Body of pancreas (tissue), 4 donors: ENCODE data around the gene NMRK2. TPM values are rescaled to one million over a fixed set of nuclear protein-coding genes. Genes with fewer than 3 reads are reported as not detected.
"Not testable (repeated sequence)": the region's sequence is repeated elsewhere in the genome, so short reads cannot be mapped to it uniquely, and the experiment has no call there.

Source experiments
- ATAC-seq: fragments of 150-250 bp; one replicate; pipeline ENCODE4 v1.9.1; 2016
- DNase-seq, 4 donors: peaks; one replicate each; pipeline ENCODE4 v3.0.0-alpha.2; 2019
- H3K27ac ChIP-seq, 4 donors: fragments of 200-600 bp; sonication (generic); 1 replicate in 3 of 4; 2 replicates in 1 of 4; pipeline versions ENCODE4 v1.5.1 to v1.6.1; 2016 to 2019; ENCODE audit warnings: mild to moderate bottlenecking in 1 of 4, mixed read lengths in 1 of 4, moderate library complexity in 1 of 4
- H3K27me3 ChIP-seq, 2 donors: fragments of 200-600 bp; sonication (generic); one replicate each; pipeline ENCODE4 v1.6.0; 2016; ENCODE audit warnings: mild to moderate bottlenecking in 1 of 2
- H3K36me3 ChIP-seq, 2 donors: fragments of 200-600 bp; sonication (generic); replicated peaks in 1 of 2; 2 replicates each; pipeline ENCODE4 v1.5.1; 2016; ENCODE audit warnings: low read depth in 2 of 2; ENCODE audit not compliant: insufficient read depth in 1 of 2
- H3K4me1 ChIP-seq: fragments of 200-600 bp; sonication (generic); one replicate; pipeline ENCODE4 v1.6.0; 2016
- H3K4me3 ChIP-seq, 2 donors: fragments of 200-600 bp; sonication (generic); 1 replicate in 1 of 2; 2 replicates in 1 of 2; pipeline ENCODE4 v1.5.1; 2016 to 2019
- H3K9me3 ChIP-seq, 3 donors: fragments of 200-600 bp; sonication (generic); 1 replicate in 2 of 3; 2 replicates in 1 of 3; pipeline ENCODE4 v1.5.1; 2016
- CTCF ChIP-seq, 7 experiments: fragments of 450-650 bp in 4 of 7; fragments of 200-600 bp in 3 of 7; sonication (generic) in 3 of 7; IDR thresholded peaks; one replicate each; pipeline ENCODE4 v1.5.1; 2016 to 2019; ENCODE audit warnings: antibody characterized with exemption in 7 of 7
- POLR2A ChIP-seq, 3 donors: fragments of 450-650 bp; IDR thresholded peaks; one replicate each; pipeline ENCODE4 v1.6.1; 2016; ENCODE audit warnings: antibody characterized with exemption in 3 of 3, mild to moderate bottlenecking in 2 of 3
- WGBS, 2 donors: methylation state at CpG; one replicate each; pipeline ENCODE4 v1.1.5; 2017; 5-methylcytosine and 5-hydroxymethylcytosine counted together
- intact Hi-C: fragments of 100-400 bp; cut with DNase I; formaldehyde crosslinking; loops from one replicate; pipeline ENCODE4 v1.15.1; 2023
- total RNA-seq, 2 donors: library from RNA; depleted of rRNA; stranded (reverse); fragments of >200 nt; gene quantifications; one replicate each; pipeline ENCODE4 v1.1.0, GENCODE V29; 2016

NMRK2 gene
- total RNA-seq: not detected

DNA sequence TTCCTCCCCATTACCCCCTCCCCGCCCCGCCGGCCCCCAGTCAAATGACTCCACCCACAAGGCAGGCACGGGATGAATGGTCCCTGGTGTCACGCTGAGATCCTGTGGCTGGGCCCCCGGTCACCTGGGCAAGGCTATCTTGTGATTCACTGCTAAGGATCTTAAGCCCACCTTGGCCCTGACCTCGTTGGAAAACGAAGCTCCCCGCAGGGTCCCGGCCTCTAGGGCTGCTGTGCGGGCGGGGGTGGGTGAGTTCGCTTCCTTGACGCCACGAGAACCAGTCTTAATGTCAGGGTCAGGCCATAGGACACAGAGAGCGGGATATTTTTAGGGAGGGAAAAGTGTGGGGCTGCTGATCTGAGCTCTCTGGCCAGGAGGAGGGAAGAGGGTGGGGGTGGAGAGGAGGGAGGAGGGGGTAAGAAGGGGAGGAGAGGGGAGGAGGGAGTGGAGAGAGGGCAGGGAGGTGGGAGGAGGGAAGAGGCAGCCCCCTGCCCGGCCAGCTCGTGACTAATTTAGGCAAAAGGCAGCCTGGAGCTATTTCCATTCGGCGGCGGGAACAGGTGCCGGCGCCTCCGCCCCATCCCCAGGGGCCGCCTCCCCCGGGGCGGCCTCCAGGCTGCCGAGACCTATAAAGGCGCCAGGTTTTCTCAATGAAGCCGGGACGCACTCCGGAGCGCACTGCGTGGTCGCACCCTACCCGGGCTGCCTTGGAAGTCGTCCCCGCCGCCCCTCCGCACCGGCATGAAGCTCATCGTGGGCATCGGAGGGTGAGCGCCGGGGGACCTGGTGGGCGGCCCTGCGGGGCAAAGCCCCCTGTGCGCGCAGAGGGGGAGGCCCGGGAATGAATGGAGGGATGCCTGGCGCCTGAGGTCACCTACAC, at the start of gene NMRK2:
NMRK2 (plus strand) TSS at position 139 of the 880 bp plus-strand sequence; CDS start at position 742, 603 bp downstream.
- WGBS, 2 donors: 7 to 10% methylated on average over 12 to 51 of the region's 51 CpGs
- no peaks in the 10 kb centered on the region for H3K9me3 ChIP-seq
- no peak for ATAC-seq
- no peaks in the 10 kb centered on the region for H3K27me3 ChIP-seq
- no peak for DNase-seq
- TF ChIP-seq CTCF (IDR thresholded peaks at IDR 0.05): no peak
- TF ChIP-seq POLR2A (IDR thresholded peaks at IDR 0.05): no peak
- no peak within 1 kb of the TSS for H3K4me3 ChIP-seq
- H3K27ac ChIP-seq: no peak within 1 kb of the TSS
- H3K36me3 ChIP-seq: no peaks in the 10 kb centered on the region
- intact Hi-C loops: no loop called here
- H3K4me1 ChIP-seq: peaks cover 12% of the 10 kb centered on the region

- WGBS, 2 donors: 52 to 73% methylated on average over 6 to 17 of the region's 17 CpGs
- Histone ChIP-seq H3K36me3 (no peaks in the 10 kb centered on the region), H3K27ac (no peak overlapping the region), H3K9me3 (no peaks in the 10 kb centered on the region), H3K4me1 (no peaks in the 10 kb centered on the region), H3K27me3 (no peaks in the 10 kb centered on the region), H3K4me3 (no peak overlapping the region)
- ATAC-seq (no peak), DNase-seq (no peak)
- intact Hi-C loops: no loop called here
- TF ChIP-seq POLR2A (IDR thresholded peaks at IDR 0.05) (no peak), CTCF (IDR thresholded peaks at IDR 0.05) (no peak)
These were observed 42.3 kb upstream of the NMRK2 start for GRCh38 chr19:3890591-3890990.

DNA sequence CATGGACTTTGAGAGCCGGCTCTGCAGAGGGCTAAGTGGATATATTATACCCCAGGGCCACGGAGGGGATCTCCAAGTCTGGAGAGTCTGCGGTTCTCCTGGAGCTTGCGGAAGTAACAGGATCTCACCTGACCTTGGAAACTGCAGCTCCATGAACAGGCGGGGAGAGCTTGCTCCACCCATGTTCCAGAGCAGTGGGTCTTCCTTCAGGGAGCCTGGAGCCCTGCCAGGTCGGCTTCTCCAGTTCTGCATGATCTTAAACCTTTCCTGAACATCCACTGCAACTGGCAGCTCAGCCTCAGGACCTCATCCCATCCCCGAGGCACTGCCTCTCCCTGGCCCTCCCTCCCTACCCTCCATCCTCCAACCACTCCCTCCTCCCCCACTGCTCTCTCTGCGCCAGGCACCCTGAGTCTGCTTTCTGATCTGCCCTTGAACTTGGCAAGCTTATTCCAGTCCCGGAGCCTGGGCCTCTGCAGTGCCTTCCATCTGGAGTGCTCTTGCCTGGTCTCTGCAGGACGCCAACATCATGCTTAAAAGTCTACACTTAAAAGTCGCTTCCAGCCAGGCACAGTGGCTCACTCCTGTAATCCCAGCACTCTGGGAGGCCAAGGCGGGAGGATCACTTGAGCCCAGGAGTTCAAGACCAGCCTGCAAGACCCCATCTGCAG, 39.2 kb upstream of the NMRK2 start:
- ATAC-seq (no peak), DNase-seq (no peak)
- 39 to 57% methylated on average over 6 to 11 of the region's 12 CpGs for WGBS, 2 donors

GRCh38 chr19:3894959-3895358, 37.9 kb upstream of the NMRK2 start:
- H3K36me3 ChIP-seq, H3K27me3 ChIP-seq, H3K9me3 ChIP-seq, DNase-seq, intact Hi-C loops, H3K27ac ChIP-seq, ATAC-seq, H3K4me3 ChIP-seq, H3K4me1 ChIP-seq: not testable (repeated sequence)
- 70 to 80% methylated on average over 5 of the region's 5 CpGs for WGBS, 2 donors

More for the DNA sequence above, 39.2 kb upstream of the NMRK2 start:
- intact Hi-C loops: no loop called here
- no peak overlapping the region for H3K27ac ChIP-seq
- no peaks in the 10 kb centered on the region for H3K9me3 ChIP-seq
- H3K4me1 ChIP-seq: no peaks in the 10 kb centered on the region
- no peaks in the 10 kb centered on the region for H3K36me3 ChIP-seq
- no peak overlapping the region for H3K4me3 ChIP-seq
- no peaks in the 10 kb centered on the region for H3K27me3 ChIP-seq
- TF ChIP-seq POLR2A (IDR thresholded peaks at IDR 0.05) (no peak), CTCF (IDR thresholded peaks at IDR 0.05) (no peak)

DNA sequence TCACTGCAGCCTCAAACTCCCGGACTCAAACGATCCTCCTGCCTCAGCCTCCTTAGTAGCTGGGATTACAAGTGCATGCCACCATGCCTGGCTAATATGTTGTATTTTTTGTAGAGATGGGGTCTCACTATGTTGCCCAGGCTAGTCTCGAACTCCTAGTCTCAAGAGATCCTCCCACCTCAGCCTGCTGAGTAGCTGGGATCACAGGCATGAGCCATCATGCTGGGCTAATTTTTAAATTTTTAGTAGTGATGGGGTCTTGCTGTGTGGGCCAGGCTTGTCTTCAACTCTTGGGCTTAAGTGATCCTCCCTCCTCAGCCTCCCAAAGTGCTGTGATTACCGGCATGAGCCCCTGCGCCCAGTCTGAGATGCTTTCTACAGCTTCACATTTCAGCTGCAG, 37.1 kb upstream of the NMRK2 start:
- Histone ChIP-seq H3K9me3 (no peaks in the 10 kb centered on the region), H3K27me3 (no peaks in the 10 kb centered on the region), H3K27ac (no peak overlapping the region), H3K4me3 (no peak overlapping the region), H3K36me3 (no peaks in the 10 kb centered on the region), H3K4me1 (no peaks in the 10 kb centered on the region)
- 65 to 82% methylated on average over 5 of the region's 5 CpGs for WGBS, 2 donors
- TF ChIP-seq POLR2A (IDR thresholded peaks at IDR 0.05): no peak
- no peak for TF ChIP-seq CTCF (IDR thresholded peaks at IDR 0.05)
- no peak for ATAC-seq
- intact Hi-C loops: no loop called here
- DNase-seq: no peak
